K562 (cell line): ENCODE measurements around the gene CACNB2. TPM values are rescaled to one million over a fixed set of nuclear protein-coding genes. Genes with fewer than 3 reads are reported as not detected.
A peak's percentile ranks its signal among the peaks of the same experiment; 100 is the strongest.

Experiments
- ATAC-seq: fragments of 200-7000 bp; cut with Tn5 transposase; 3 replicates; pipeline ENCODE4 v1.9.1; 2020; ENCODE audit warnings: moderate library complexity
- BruUV-seq: library from RNA; stranded (reverse); fragments of 400-500 nt; replicated peaks from 2 replicates; lab custom pipeline; 2021; lab: Mats Ljungman, UMichigan
- CTCF ChIA-PET: fragments of 300-600 bp; formaldehyde crosslinking; extraction: SDS; loops from one replicate; lab custom pipeline; 2021; ENCODE audit warnings: low intra/inter-chr PET ratio; lab: Yijun Ruan, JAX
- POLR2A ChIA-PET: fragments of 300-600, 350-650 bp; sonication (Branson Sonifier 250); formaldehyde crosslinking; extraction: SDS; loops from one replicate; lab custom pipeline; 2021; ENCODE audit warnings: antibody characterized with exemption, inconsistent platforms; lab: Yijun Ruan, JAX
- DNase-seq, 4 experiments: peaks; one replicate each; pipeline versions ENCODE4 v3.0.0 to v3.0.0-alpha.2; 2011 to 2018; ENCODE audit warnings: low spot score in 3 of 4, mixed read lengths in 3 of 4; ENCODE audit errors: extremely low read depth in 1 of 4
- FAIRE-seq: peaks from 2 replicates; lab custom pipeline; 2011; peaks lifted over from hg19 to GRCh38; lab: Jason Lieb, UNC
- H2AFZ ChIP-seq: 2 replicates; pipeline ENCODE4 v1.6.0; 2011; ENCODE audit warnings: low read depth, low read length, control low read depth, inconsistent platforms
- H3K27ac ChIP-seq: fragments of 200-600 bp; 3 replicates; pipeline ENCODE4 v1.8.0; 2011; ENCODE audit warnings: low read depth, mild to moderate bottlenecking, control low read depth, inconsistent platforms, low read length, moderate library complexity, mixed read lengths; ENCODE audit errors: extremely low read depth
- H3K27me3 ChIP-seq, 2 experiments: fragments of 300-600 bp in 1 of 2; 2 replicates in 1 of 2; 3 replicates in 1 of 2; pipeline versions ENCODE4 v1.6.0 to v1.8.0; 2011; ENCODE audit warnings: inconsistent platforms in 2 of 2, low read length in 2 of 2, mild to moderate bottlenecking in 1 of 2, mixed read lengths in 1 of 2, moderate library complexity in 1 of 2; ENCODE audit not compliant: control insufficient read depth in 2 of 2, insufficient read depth in 2 of 2
- H3K36me3 ChIP-seq: fragments of 300-600 bp; 3 replicates; pipeline ENCODE4 v1.8.0; 2011; ENCODE audit warnings: mild to moderate bottlenecking, low read length, inconsistent platforms; ENCODE audit not compliant: control insufficient read depth, insufficient read depth
- H3K4me1 ChIP-seq, 2 experiments: fragments of 200-600 bp in 1 of 2; replicated peaks in 1 of 2; 2 replicates in 1 of 2; 3 replicates in 1 of 2; pipeline versions ENCODE4 v1.5.1 to v1.8.0; 2011; ENCODE audit warnings: inconsistent platforms in 2 of 2, low read length in 2 of 2, mild to moderate bottlenecking in 1 of 2, mixed read lengths in 1 of 2, moderate library complexity in 1 of 2; ENCODE audit not compliant: control insufficient read depth in 2 of 2, insufficient read depth in 2 of 2
- H3K4me2 ChIP-seq: 2 replicates; pipeline ENCODE4 v1.6.1; 2011; ENCODE audit warnings: low read length, control low read depth, inconsistent platforms, mixed read lengths; ENCODE audit not compliant: insufficient read depth
- H3K4me3 ChIP-seq: fragments of 200-600 bp; sonication (generic), shearing (Covaris generic); 2 replicates; pipeline ENCODE4 v1.5.1; 2016; ENCODE audit warnings: control low read depth, inconsistent platforms
- H3K79me2 ChIP-seq: fragments of 200-600 bp; 3 replicates; pipeline ENCODE4 v1.8.0; 2011; ENCODE audit warnings: low read length, inconsistent platforms; ENCODE audit not compliant: control insufficient read depth, insufficient read depth
- H3K9ac ChIP-seq, 2 experiments: 2 replicates each; pipeline versions ENCODE4 v1.6.0 to v1.6.1; 2011; ENCODE audit warnings: low read depth in 2 of 2, low read length in 2 of 2, control low read depth in 1 of 2, inconsistent platforms in 1 of 2, mild to moderate bottlenecking in 1 of 2, mixed read lengths in 1 of 2; ENCODE audit not compliant: insufficient read depth in 1 of 2
- H3K9me1 ChIP-seq: one replicate; pipeline ENCODE4 v1.6.0; 2011; ENCODE audit warnings: inconsistent platforms, mild to moderate bottlenecking, low read length, moderate library complexity; ENCODE audit not compliant: control insufficient read depth, insufficient read depth
- H3K9me3 ChIP-seq: replicated peaks from 2 replicates; pipeline ENCODE4 v1.5.1; 2011; ENCODE audit warnings: low read depth, low read length, inconsistent platforms; ENCODE audit not compliant: control insufficient read depth, insufficient read depth
- H4K20me1 ChIP-seq: replicated peaks from 2 replicates; pipeline ENCODE4 v1.6.1; 2011; ENCODE audit warnings: low read length, inconsistent platforms, mixed read lengths; ENCODE audit not compliant: control insufficient read depth, insufficient read depth
- CREB5 ChIP-seq: fragments of 250-450 bp; sonication (Bioruptor Pico); IDR thresholded peaks from 2 replicates; pipeline ENCODE4 v1.5.0; 2020; ENCODE audit warnings: mild to moderate bottlenecking
- MLX ChIP-seq, 2 experiments: fragments of 450-650 bp in 1 of 2; sonication (generic) in 1 of 2; formaldehyde crosslinking; conservative IDR thresholded peaks; 2 replicates each; pipeline versions ENCODE4 v1.4.0 to v1.8.1; 2020 to 2022; ENCODE audit warnings: mild to moderate bottlenecking in 1 of 2, missing genetic modification reagents in 1 of 2
- PHTF2 ChIP-seq: fragments of 250-450 bp; sonication (Bioruptor Pico); IDR thresholded peaks from 2 replicates; pipeline ENCODE4 v1.5.0; 2021; ENCODE audit warnings: mild to moderate bottlenecking
- SMARCE1 ChIP-seq: fragments of 450-650 bp; IDR thresholded peaks from 2 replicates; pipeline ENCODE4 v1.7.1; 2016; ENCODE audit warnings: mild to moderate bottlenecking
- ZNF57 ChIP-seq: fragments of 450-650 bp; formaldehyde crosslinking; IDR thresholded peaks from 2 replicates; pipeline ENCODE4 v1.4.0; 2020; ENCODE audit warnings: mild to moderate bottlenecking, moderate library complexity
- WGBS: fragments of 100-300 bp; shearing (Covaris generic); methylation state at CpG from one replicate; pipeline ENCODE4 v1.1.6; 2016; ENCODE audit warnings: low coverage, mixed read lengths; ENCODE audit not compliant: insufficient coverage; ENCODE audit errors: missing lambda C conversion rate; 5-methylcytosine and 5-hydroxymethylcytosine counted together
- in situ Hi-C: fragments of 300-500 bp; cut with MboI; formaldehyde crosslinking; loops from 4 replicates; pipeline ENCODE4 v1.15.0; 2018; ENCODE audit warnings: inconsistent platforms, mixed read lengths
- intact Hi-C: fragments of 100-400 bp; cut with micrococcal nuclease; formaldehyde crosslinking; loops from 2 replicates; pipeline ENCODE4 v1.14.2; 2022
- polyA plus RNA-seq, 8 experiments: library from polyadenylated mRNA; depleted of rRNA in 4 of 8; stranded (reverse) in 5 of 8; unstranded in 3 of 8; fragments of >200 nt; fragmentation: Nextera tagmentation in 2 of 8; fragmentation: Illumina TruSeq in 1 of 8; extraction: Ambion mirVana in 2 of 8; extraction: Trizol in 1 of 8; gene quantifications; 2 replicates each; pipeline versions ENCODE4 v1.2.1 to v1.2.3, GENCODE V29; 2011 to 2014; ENCODE audit warnings: inconsistent platforms in 1 of 8, missing spikeins in 1 of 8
- total RNA-seq, 7 experiments: library from RNA; depleted of rRNA in 6 of 7; stranded (reverse); fragments of >200 nt in 6 of 7; fragmentation: Illumina TruSeq in 2 of 7; extraction: Trizol in 2 of 7; gene quantifications; 2 replicates each; pipeline versions ENCODE4 v1.2.1 to v1.2.3, GENCODE V29; 2011 to 2021; ENCODE audit warnings: low replicate concordance in 1 of 7
- TF ChIP-seq, protein P1 (sequence below): fragments of 450-650 bp; formaldehyde crosslinking; IDR thresholded peaks from 2 replicates; pipeline ENCODE4 v1.4.0; 2020; ENCODE audit warnings: mild to moderate bottlenecking, mixed read lengths

The CACNB2 gene
- total and polyA plus RNA-seq, 9 of the 15 experiments (the other 6 are each of a cell fraction or from before 2014, with no cell fraction given): 1.8 to 2.2 TPM; not detected in 7

DNA sequence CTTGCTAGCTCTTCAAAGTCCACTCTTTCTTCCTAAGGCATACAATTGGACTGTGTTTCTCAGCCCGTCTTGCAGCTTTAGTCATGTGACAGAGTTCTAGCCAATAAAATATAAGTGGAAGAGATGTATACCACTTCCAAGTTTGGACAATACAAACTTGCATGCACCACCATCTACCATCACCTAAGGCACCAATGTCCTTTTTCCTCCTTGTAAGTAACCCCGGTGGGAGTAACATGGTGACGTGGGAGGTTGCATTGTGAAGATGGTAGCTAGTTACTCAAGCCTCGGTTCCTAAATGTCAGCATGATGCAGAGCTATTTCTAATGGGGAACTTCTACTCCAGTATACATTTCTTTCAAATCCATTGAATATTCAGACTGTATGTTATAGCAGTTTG, 5.3 kb upstream of the CACNB2 start:
- H3K9me3 ChIP-seq: no peaks in the 10 kb centered on the region
- no peaks in the 10 kb centered on the region for H3K36me3 ChIP-seq
- H3K79me2 ChIP-seq: no peaks in the 10 kb centered on the region
- intact Hi-C loops: no loop called here
- no peak overlapping the region for H3K4me3 ChIP-seq
- no peak for DNase-seq
- CTCF ChIA-PET: no interaction called here
- H3K4me1 ChIP-seq: peaks cover 0 to under 1% of the 10 kb centered on the region in 2 experiments; a peak in 1 of 5 replicates
- no peak overlapping the region for H3K4me2 ChIP-seq
- no peak for ATAC-seq
- POLR2A ChIA-PET: interaction anchor here (0.7 kb wide), 1 partner anchor 90 kb away, joined by 4 read pairs; no protein-coding TSS in a partner anchor
- no peaks in the 10 kb centered on the region for H4K20me1 ChIP-seq
- BruUV-seq: no TSS peak
- WGBS: 0% methylated on average over 4 of the region's 4 CpGs
- H3K27me3 ChIP-seq: peaks cover 3 to 7% of the 10 kb centered on the region in 2 experiments; a peak in 4 of 5 replicates
- in situ Hi-C loops: no loop called here
- H2AFZ ChIP-seq: no peak overlapping the region
- TF ChIP-seq PHTF2 (CRISPR knock-in tag) (no peak), ZNF57 (CRISPR knock-in tag) (no peak), MLX (CRISPR knock-in tag; conservative IDR thresholded peaks at IDR 0.05) (no peak), CREB5 (CRISPR knock-in tag) (no peak), SMARCE1 (no peak)
- TF ChIP-seq, protein P1, sequence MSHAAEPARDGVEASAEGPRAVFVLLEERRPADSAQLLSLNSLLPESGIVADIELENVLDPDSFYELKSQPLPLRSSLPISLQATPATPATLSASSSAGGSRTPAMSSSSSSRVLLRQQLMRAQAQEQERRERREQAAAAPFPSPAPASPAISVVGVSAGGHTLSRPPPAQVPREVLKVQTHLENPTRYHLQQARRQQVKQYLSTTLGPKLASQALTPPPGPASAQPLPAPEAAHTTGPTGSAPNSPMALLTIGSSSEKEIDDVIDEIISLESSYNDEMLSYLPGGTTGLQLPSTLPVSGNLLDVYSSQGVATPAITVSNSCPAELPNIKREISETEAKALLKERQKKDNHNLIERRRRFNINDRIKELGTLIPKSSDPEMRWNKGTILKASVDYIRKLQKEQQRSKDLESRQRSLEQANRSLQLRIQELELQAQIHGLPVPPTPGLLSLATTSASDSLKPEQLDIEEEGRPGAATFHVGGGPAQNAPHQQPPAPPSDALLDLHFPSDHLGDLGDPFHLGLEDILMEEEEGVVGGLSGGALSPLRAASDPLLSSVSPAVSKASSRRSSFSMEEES: peak; percentile 33
- TF ChIP-seq, all 486 proteins: peak for 1
- H3K9me1 ChIP-seq: no peaks in the 10 kb centered on the region
- FAIRE-seq: no peak
- no peak overlapping the region for H3K9ac ChIP-seq
- no peak overlapping the region for H3K27ac ChIP-seq
